Left ventricle myocardium inferior (tissue), 1 donor: ENCODE results near the gene CA11. TPM values are rescaled to one million over a fixed set of nuclear protein-coding genes. Genes with fewer than 3 reads are reported as not detected.

Source experiments
- DNase-seq: peaks from one replicate; pipeline ENCODE4 v3.0.0-alpha.2; 2020
- H3K27ac ChIP-seq: fragments of 200-600 bp; replicated peaks from 2 replicates; pipeline ENCODE4 v1.8.0; 2021
- H3K27me3 ChIP-seq: fragments of 200-600 bp; 2 replicates; pipeline ENCODE4 v1.8.0; 2021; ENCODE audit warnings: low read depth
- H3K36me3 ChIP-seq: fragments of 200-600 bp; 2 replicates; pipeline ENCODE4 v1.8.0; 2021
- H3K4me1 ChIP-seq: fragments of 200-600 bp; 2 replicates; pipeline ENCODE4 v1.8.0; 2021
- H3K4me3 ChIP-seq: fragments of 200-600 bp; 2 replicates; pipeline ENCODE4 v1.8.0; 2021; ENCODE audit warnings: mild to moderate bottlenecking, moderate library complexity
- H3K9me3 ChIP-seq: fragments of 200-600 bp; replicated peaks from 2 replicates; pipeline ENCODE4 v1.8.0; 2021
- CTCF ChIP-seq: fragments of 200-600 bp; IDR thresholded peaks from 2 replicates; pipeline ENCODE4 v1.8.0; 2021; ENCODE audit warnings: antibody characterized with exemption, mild to moderate bottlenecking, borderline replicate concordance
- intact Hi-C: fragments of 100-400 bp; cut with micrococcal nuclease; formaldehyde crosslinking; loops from one replicate; pipeline ENCODE4 v1.11.0; 2022
- total RNA-seq: library from RNA; stranded (reverse); fragmentation: NEBNext Ultra II Directional; extraction: Animal tissue kit (Norgen Biotek cat#: 25700); gene quantifications from one replicate; pipeline ENCODE4 v1.2.1, GENCODE V29; 2021
- donor health status: DM: no; HTN: yes; CAD: no; lungs with severe emphysema.

The CA11 gene
- total RNA-seq, 1 donor from 2014 or later = 4.5 TPM

GRCh38 chr19:48615231-48616040 lies 30.6 kb downstream of the CA11 start:
- TF ChIP-seq CTCF = no peak
- Histone ChIP-seq H3K27me3 (no peaks in the 10 kb centered on the region), H3K4me3 (no peak overlapping the region), H3K36me3 (peaks cover 30% of the 10 kb centered on the region), H3K4me1 (peaks cover 55% of the 10 kb centered on the region), H3K27ac (no peak overlapping the region), H3K9me3 (no peaks in the 10 kb centered on the region)
- intact Hi-C loops = no loop called here
- no peak for DNase-seq

- no peak for DNase-seq
- H3K4me3 ChIP-seq = no peak within 1 kb of the TSS
- peaks cover 30% of the 10 kb centered on the region for H3K36me3 ChIP-seq
- H3K27ac ChIP-seq = no peak within 1 kb of the TSS
- no peak for TF ChIP-seq CTCF
- intact Hi-C loops = no loop called here
- H3K27me3 ChIP-seq = no peaks in the 10 kb centered on the region
- no peaks in the 10 kb centered on the region for H3K9me3 ChIP-seq
- peaks cover 47% of the 10 kb centered on the region for H3K4me1 ChIP-seq
Measured at GRCh38 chr19:48614436-48615230, 31.4 kb downstream of the CA11 start, which contains the start of gene FAM83E. FAM83E (minus strand) TSS chr19:48615076; CDS start chr19:48613372, 1,704 bp downstream.

- Histone ChIP-seq H3K9me3 (no peaks in the 10 kb centered on the region), H3K36me3 (peaks cover 30% of the 10 kb centered on the region), H3K27me3 (no peaks in the 10 kb centered on the region), H3K27ac (no peak overlapping the region), H3K4me1 (peaks cover 45% of the 10 kb centered on the region), H3K4me3 (no peak overlapping the region)
- DNase-seq = no peak
- intact Hi-C loops = no loop called here
- no peak for TF ChIP-seq CTCF
Measured at GRCh38 chr19:48613852-48614435, 32.0 kb downstream of the CA11 start.

DNA sequence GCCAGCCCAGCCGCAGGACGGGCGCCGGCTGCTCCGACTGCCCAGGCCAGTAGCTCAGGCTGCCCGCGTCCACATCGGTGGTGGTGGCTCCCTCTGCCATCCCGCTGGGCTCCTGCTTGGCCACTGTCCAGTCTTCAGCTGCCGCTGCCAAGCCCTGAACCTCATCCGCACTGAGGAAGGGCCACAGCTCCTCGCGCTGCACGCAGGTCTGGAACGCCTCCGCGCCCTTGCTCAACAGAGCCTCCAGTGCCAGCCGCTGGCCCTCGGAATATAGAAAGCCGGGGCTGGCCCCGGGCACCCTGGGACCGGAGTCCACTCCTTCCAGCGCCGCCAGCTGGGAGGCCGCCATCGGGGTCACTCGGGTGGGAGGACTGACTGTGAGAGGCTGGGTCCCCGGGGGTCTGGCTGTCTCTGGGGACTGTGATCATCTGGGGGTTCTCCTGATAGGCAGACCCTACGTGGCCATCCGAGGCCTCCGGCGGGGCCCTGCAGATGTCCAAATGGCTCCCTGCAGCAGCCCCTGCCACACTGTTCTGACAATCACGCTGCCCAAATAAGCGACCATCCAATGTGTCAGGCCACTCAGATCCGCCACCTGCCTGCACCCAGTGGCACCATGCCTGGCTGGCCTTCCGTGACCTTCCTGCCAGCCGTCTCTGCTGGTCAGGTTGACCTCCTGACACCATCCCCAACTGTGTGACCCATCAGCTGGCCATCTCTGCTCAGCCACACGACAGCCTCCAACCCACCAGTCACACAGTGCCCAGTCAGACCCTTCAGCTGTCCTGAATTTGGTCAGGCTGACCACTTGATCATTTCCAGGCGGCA lies 32.7 kb downstream of the CA11 start:
- intact Hi-C loops = no loop called here
- Histone ChIP-seq H3K27ac (no peak overlapping the region), H3K36me3 (peaks cover 30% of the 10 kb centered on the region), H3K27me3 (no peaks in the 10 kb centered on the region), H3K4me1 (peaks cover 38% of the 10 kb centered on the region), H3K9me3 (no peaks in the 10 kb centered on the region), H3K4me3 (no peak overlapping the region)
- DNase-seq = no peak
- TF ChIP-seq CTCF = no peak

DNA sequence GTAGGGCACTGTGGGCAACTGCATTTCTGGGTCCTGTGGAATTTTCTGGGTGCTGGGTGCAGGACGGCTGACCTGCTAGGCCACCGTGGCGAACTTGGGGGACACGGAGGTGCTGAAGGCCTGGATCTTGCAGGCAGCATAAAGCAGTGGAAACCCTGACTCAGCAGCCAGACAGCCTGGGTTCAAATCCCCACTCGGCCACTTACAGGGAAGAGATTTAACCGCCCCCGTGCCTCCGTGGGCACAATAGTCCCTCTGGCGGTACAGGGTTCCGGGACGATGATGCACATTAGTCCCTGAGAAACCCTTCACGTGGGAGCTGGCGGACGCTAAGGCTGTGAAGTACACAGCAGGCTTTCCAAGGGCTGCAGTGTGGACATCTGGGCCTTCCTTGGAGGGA lies 34.1 kb downstream of the CA11 start:
- no peak overlapping the region for H3K27ac ChIP-seq
- no peak overlapping the region for H3K4me3 ChIP-seq
- peaks cover 25% of the 10 kb centered on the region for H3K4me1 ChIP-seq
- TF ChIP-seq CTCF = no peak
- DNase-seq = no peak
- intact Hi-C loops = no loop called here
- peaks cover 22% of the 10 kb centered on the region for H3K36me3 ChIP-seq
- no peaks in the 10 kb centered on the region for H3K27me3 ChIP-seq
- no peaks in the 10 kb centered on the region for H3K9me3 ChIP-seq
